SU-DHL-6 (cell line): ENCODE data around the gene MEGF6.

Source experiments
- H2AFZ ChIP-seq: fragments of 200-600 bp; sonication (generic); 2 replicates; pipeline ENCODE4 v1.6.1; 2014; ENCODE audit warnings: low read depth, mild to moderate bottlenecking, moderate library complexity, mixed read lengths, antibody characterized with exemption, low read length; ENCODE audit not compliant: severe bottlenecking
- H3F3A ChIP-seq: fragments of 200-600 bp; shearing (Covaris generic); 2 replicates; pipeline ENCODE4 v1.6.0; 2016; ENCODE audit warnings: antibody characterized with exemption, mild to moderate bottlenecking; ENCODE audit not compliant: insufficient read depth
- H3K27ac ChIP-seq: fragments of 200-600 bp; sonication (generic); 2 replicates; pipeline ENCODE4 v1.5.1; 2016; ENCODE audit warnings: low read depth, mild to moderate bottlenecking, low read length, moderate library complexity, mixed read lengths
- H3K27me3 ChIP-seq: fragments of 200-600 bp; sonication (generic), shearing (Covaris generic); 2 replicates; pipeline ENCODE4 v1.6.0; 2014; ENCODE audit warnings: mild to moderate bottlenecking, low read length
- H3K36me3 ChIP-seq: fragments of 200-600 bp; sonication (generic); 2 replicates; pipeline ENCODE4 v1.6.1; 2014; ENCODE audit warnings: mild to moderate bottlenecking, low read length, mixed read lengths
- H3K4me2 ChIP-seq: fragments of 300-600, 200-600 bp; shearing (Covaris generic), sonication (generic); 2 replicates; pipeline ENCODE4 v1.6.0; 2014; ENCODE audit warnings: low read length, low read depth, mild to moderate bottlenecking; ENCODE audit not compliant: poor library complexity, severe bottlenecking
- H3K4me3 ChIP-seq: fragments of 200-600 bp; sonication (generic); 2 replicates; pipeline ENCODE4 v1.5.1; 2014; ENCODE audit warnings: antibody characterized with exemption, low read length, mild to moderate bottlenecking, mixed read lengths; ENCODE audit not compliant: insufficient read depth, poor library complexity, severe bottlenecking
- H3K79me2 ChIP-seq: fragments of 200-600 bp; sonication (generic); 2 replicates; pipeline ENCODE4 v1.6.1; 2014; ENCODE audit warnings: mild to moderate bottlenecking, low read length, moderate library complexity; ENCODE audit not compliant: insufficient read depth
- H3K9ac ChIP-seq: fragments of 200-600 bp; sonication (generic); 2 replicates; pipeline ENCODE4 v1.7.0; 2014; ENCODE audit warnings: mild to moderate bottlenecking, low read length
- H3K9me2 ChIP-seq: fragments of 200-600 bp; sonication (generic); replicated peaks from 2 replicates; pipeline ENCODE4 v1.6.1; 2014; ENCODE audit warnings: low read length; ENCODE audit not compliant: insufficient read depth
- H3K9me3 ChIP-seq: fragments of 200-600 bp; sonication (generic); 2 replicates; pipeline ENCODE4 v1.6.1; 2014; ENCODE audit warnings: low read length, mixed read lengths; ENCODE audit not compliant: insufficient read depth
- H4K20me1 ChIP-seq: fragments of 200-600 bp; sonication (generic); 2 replicates; pipeline ENCODE4 v1.6.1; 2014; ENCODE audit warnings: low read depth, mild to moderate bottlenecking, antibody characterized with exemption, low read length, moderate library complexity, mixed read lengths
- EZH2phosphoT487 ChIP-seq: fragments of 200-600 bp; sonication (generic), shearing (Covaris generic); conservative IDR thresholded peaks from 2 replicates; pipeline ENCODE4 v1.6.1; 2018; ENCODE audit warnings: mild to moderate bottlenecking, antibody characterized with exemption, low read length, moderate library complexity, mixed read lengths
- TF ChIP-seq, protein P1 (sequence below): fragments of 200-600 bp; sonication (generic); IDR thresholded peaks from one replicate; pipeline ENCODE4 v1.5.1; 2017; ENCODE audit warnings: antibody characterized with exemption, mild to moderate bottlenecking, low read length, moderate library complexity; ENCODE audit not compliant: insufficient read depth, poor library complexity, severe bottlenecking

MEGF6 gene

DNA sequence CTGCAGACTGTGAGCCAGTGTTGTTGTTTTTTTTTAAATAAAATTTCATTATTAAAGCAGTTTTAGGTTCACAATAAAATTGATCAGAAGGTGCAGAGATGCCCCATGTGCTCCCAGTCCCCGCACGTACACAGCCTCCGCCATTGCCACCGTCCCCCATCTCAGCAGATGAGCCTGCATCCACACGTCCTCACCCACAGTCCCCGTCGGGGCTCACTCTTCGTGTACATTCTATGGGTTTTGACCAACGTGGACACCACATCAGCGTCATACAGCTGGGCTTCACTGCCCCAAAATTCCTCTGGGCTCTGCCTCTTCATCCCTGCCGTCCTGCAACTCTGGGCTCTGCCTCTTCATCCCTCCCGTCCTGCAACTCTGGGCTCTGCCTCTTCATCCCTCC lies 168.4 kb downstream of the MEGF6 start:
- Histone ChIP-seq H3K36me3 (no peaks in the 10 kb centered on the region), H3K79me2 (no peaks in the 10 kb centered on the region), H3K9me2 (no peaks in the 10 kb centered on the region), H3K27me3 (no peaks in the 10 kb centered on the region), H2AFZ (no peak overlapping the region), H3K4me3 (no peak overlapping the region), H3F3A (no peaks in the 10 kb centered on the region), H3K9me3 (no peaks in the 10 kb centered on the region), H3K9ac (no peak overlapping the region), H3K27ac (no peak overlapping the region), H3K4me2 (no peak overlapping the region), H4K20me1 (no peaks in the 10 kb centered on the region)
- TF ChIP-seq EZH2phosphoT487: no peak
- TF ChIP-seq, protein P1, sequence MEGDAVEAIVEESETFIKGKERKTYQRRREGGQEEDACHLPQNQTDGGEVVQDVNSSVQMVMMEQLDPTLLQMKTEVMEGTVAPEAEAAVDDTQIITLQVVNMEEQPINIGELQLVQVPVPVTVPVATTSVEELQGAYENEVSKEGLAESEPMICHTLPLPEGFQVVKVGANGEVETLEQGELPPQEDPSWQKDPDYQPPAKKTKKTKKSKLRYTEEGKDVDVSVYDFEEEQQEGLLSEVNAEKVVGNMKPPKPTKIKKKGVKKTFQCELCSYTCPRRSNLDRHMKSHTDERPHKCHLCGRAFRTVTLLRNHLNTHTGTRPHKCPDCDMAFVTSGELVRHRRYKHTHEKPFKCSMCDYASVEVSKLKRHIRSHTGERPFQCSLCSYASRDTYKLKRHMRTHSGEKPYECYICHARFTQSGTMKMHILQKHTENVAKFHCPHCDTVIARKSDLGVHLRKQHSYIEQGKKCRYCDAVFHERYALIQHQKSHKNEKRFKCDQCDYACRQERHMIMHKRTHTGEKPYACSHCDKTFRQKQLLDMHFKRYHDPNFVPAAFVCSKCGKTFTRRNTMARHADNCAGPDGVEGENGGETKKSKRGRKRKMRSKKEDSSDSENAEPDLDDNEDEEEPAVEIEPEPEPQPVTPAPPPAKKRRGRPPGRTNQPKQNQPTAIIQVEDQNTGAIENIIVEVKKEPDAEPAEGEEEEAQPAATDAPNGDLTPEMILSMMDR: no peak

DNA sequence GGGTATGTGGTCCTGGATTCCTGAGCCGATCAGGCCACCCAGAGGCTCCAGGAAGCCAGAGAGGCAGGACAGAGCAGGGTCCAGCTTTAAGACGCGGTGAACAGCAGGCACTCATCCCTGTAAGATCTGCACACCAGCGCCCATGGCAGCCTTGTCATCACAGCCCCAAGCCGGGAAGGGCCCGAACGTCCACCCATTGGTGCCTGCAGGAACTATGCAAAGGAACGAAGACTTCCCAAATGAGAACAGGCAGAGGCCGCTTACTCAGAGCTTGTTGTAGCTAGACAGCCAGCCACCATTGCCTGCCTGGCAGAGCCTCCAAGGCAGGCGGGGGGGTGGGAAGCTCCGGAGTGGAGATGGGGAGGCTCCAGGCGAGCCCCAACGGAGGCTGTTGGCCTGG lies 169.0 kb downstream of the MEGF6 start:
- H3K36me3 ChIP-seq: no peaks in the 10 kb centered on the region
- no peaks in the 10 kb centered on the region for H3K9me3 ChIP-seq
- H3K79me2 ChIP-seq: no peaks in the 10 kb centered on the region
- H3K27me3 ChIP-seq: no peaks in the 10 kb centered on the region
- no peak overlapping the region for H3K4me2 ChIP-seq
- H2AFZ ChIP-seq: no peak overlapping the region
- H4K20me1 ChIP-seq: no peaks in the 10 kb centered on the region
- H3F3A ChIP-seq: no peaks in the 10 kb centered on the region
- TF ChIP-seq, protein P1: no peak
- no peak for TF ChIP-seq EZH2phosphoT487
- no peaks in the 10 kb centered on the region for H3K9me2 ChIP-seq
- H3K4me3 ChIP-seq: no peak overlapping the region
- no peak overlapping the region for H3K9ac ChIP-seq
- no peak overlapping the region for H3K27ac ChIP-seq

DNA sequence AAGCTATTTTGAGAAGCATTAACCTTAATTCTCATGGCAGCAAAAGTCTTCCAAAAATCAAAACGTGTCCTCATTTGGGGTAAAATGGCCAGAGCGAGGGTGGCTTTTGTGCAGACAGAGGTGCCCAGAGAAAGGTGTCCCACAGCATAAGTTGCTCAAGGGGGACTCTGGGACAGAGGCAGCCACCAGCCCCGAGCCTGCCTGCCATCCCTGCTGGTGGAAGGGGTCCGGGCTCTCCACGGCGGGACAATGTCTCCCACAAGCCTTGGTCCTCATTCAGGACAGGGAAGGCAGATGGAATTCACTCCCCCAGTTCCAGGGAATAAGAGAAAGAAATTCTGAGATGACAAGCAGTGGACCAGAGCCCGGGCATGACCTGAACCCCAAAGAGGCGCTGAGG lies 169.4 kb downstream of the MEGF6 start:
- Histone ChIP-seq H3K4me2 (no peak overlapping the region), H3K9me2 (no peaks in the 10 kb centered on the region)
- TF ChIP-seq EZH2phosphoT487: no peak
- TF ChIP-seq, protein P1: no peak

DNA sequence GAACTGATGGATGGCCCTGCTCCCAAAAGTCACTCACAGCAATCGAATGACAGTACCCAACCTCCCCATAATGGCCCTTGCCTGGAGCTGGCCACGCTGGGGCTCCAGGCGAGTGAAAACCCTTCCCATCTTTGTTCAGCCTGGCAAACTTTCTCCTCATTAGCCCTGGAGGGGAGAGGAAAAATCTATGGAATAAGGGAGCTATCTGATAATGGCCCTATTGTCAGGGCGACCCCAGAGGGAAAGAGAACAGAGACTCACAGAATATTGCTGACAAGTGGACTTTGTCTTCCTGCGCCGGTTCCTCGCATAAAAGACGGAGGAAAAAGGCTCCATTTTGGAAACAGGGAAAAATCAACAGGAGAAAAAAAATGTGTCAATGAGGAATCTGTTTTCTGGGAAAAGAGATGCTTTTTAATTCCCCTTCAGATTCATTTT lies 169.9 kb downstream of the MEGF6 start:
- Histone ChIP-seq H2AFZ (no peak overlapping the region), H3K79me2 (no peaks in the 10 kb centered on the region), H3K36me3 (no peaks in the 10 kb centered on the region), H3F3A (no peaks in the 10 kb centered on the region), H3K27me3 (no peaks in the 10 kb centered on the region), H3K9me3 (no peaks in the 10 kb centered on the region), H3K9me2 (no peaks in the 10 kb centered on the region), H4K20me1 (no peaks in the 10 kb centered on the region), H3K4me2 (no peak overlapping the region), H3K4me3 (no peak overlapping the region), H3K9ac (no peak overlapping the region), H3K27ac (no peak overlapping the region)
- no peak for TF ChIP-seq EZH2phosphoT487
- TF ChIP-seq, protein P1: no peak

More for the DNA sequence above, 169.4 kb downstream of the MEGF6 start:
- Histone ChIP-seq H3K9ac (no peak overlapping the region), H4K20me1 (no peaks in the 10 kb centered on the region), H3K36me3 (no peaks in the 10 kb centered on the region), H3K27ac (no peak overlapping the region), H2AFZ (no peak overlapping the region), H3K9me3 (no peaks in the 10 kb centered on the region), H3K4me3 (no peak overlapping the region), H3K79me2 (no peaks in the 10 kb centered on the region), H3K27me3 (no peaks in the 10 kb centered on the region), H3F3A (no peaks in the 10 kb centered on the region)
